B cell (primary cell): ENCODE measurements around the gene IFNA6.

ENCODE experiments used
- CTCF ChIP-seq: fragments of 200-600 bp; IDR thresholded peaks from one replicate; pipeline ENCODE4 v1.8.0; 2022; ENCODE audit warnings: antibody characterized with exemption, mild to moderate bottlenecking
- EZH2 ChIP-seq: IDR thresholded peaks from 2 replicates; pipeline ENCODE4 v1.6.1; 2012; ENCODE audit warnings: borderline replicate concordance, low read depth, mild to moderate bottlenecking, moderate library complexity, low read length; ENCODE audit not compliant: insufficient read depth, poor library complexity, severe bottlenecking

- TF ChIP-seq EZH2: no peak
- no peak for TF ChIP-seq CTCF
These were observed 36.5 kb downstream of the IFNA6 start for GRCh38 chr9:21314152-21314551.
